DND-41 (cell line): ENCODE results near the gene C1QTNF6.

Experiments used
- ATAC-seq: fragments of 200-7000 bp; cut with Tn5 transposase; 3 replicates; pipeline ENCODE4 v1.9.1; 2021; ENCODE audit warnings: low read depth; ENCODE audit not compliant: insufficient read depth
- DNase-seq: peaks from one replicate; pipeline ENCODE4 v3.0.0-alpha.2; 2020
- H2AFZ ChIP-seq: 2 replicates; pipeline ENCODE4 v1.6.0; 2012; ENCODE audit warnings: low read depth, low read length
- H3K27ac ChIP-seq: 2 replicates; pipeline ENCODE4 v1.5.1; 2012; ENCODE audit warnings: low read length, inconsistent platforms
- H3K27me3 ChIP-seq: fragments of 200-600 bp; sonication (generic); 2 replicates; pipeline ENCODE4 v1.6.0; 2012; ENCODE audit warnings: low read length, mild to moderate bottlenecking, inconsistent platforms; ENCODE audit not compliant: insufficient read depth, poor library complexity
- H3K36me3 ChIP-seq: 2 replicates; pipeline ENCODE4 v1.5.1; 2012; ENCODE audit warnings: low read length, inconsistent platforms; ENCODE audit not compliant: insufficient read depth
- H3K4me1 ChIP-seq: 2 replicates; pipeline ENCODE4 v1.5.1; 2012; ENCODE audit warnings: mild to moderate bottlenecking, low read length; ENCODE audit not compliant: insufficient read depth
- H3K4me2 ChIP-seq: 2 replicates; pipeline ENCODE4 v1.6.0; 2012; ENCODE audit warnings: mild to moderate bottlenecking, moderate library complexity, low read length, inconsistent platforms; ENCODE audit not compliant: insufficient read depth
- H3K4me3 ChIP-seq, 2 experiments: fragments of 200-600 bp in 1 of 2; shearing (Covaris generic) in 1 of 2; 2 replicates each; pipeline ENCODE4 v1.5.1; 2012 to 2016; ENCODE audit warnings: inconsistent platforms in 2 of 2, low read length in 2 of 2, mild to moderate bottlenecking in 2 of 2, low read depth in 1 of 2, moderate library complexity in 1 of 2
- H3K79me2 ChIP-seq: 2 replicates; pipeline ENCODE4 v1.6.0; 2012; ENCODE audit warnings: low read length, inconsistent platforms; ENCODE audit not compliant: insufficient read depth
- H3K9ac ChIP-seq: 2 replicates; pipeline ENCODE4 v1.6.0; 2012; ENCODE audit warnings: low read depth, mild to moderate bottlenecking, inconsistent platforms, low read length, moderate library complexity
- H3K9me3 ChIP-seq: 2 replicates; pipeline ENCODE4 v1.5.1; 2012; ENCODE audit warnings: low read length, moderate library complexity, mild to moderate bottlenecking, inconsistent platforms; ENCODE audit not compliant: insufficient read depth, severe bottlenecking
- H4K20me1 ChIP-seq: 2 replicates; pipeline ENCODE4 v1.6.0; 2012; ENCODE audit warnings: low read length; ENCODE audit not compliant: insufficient read depth
- CTCF ChIP-seq: IDR thresholded peaks from 2 replicates; pipeline ENCODE4 v1.5.1; 2012; ENCODE audit warnings: borderline replicate concordance, low read length, moderate library complexity, mild to moderate bottlenecking; ENCODE audit not compliant: poor library complexity, severe bottlenecking; ENCODE audit errors: extremely low read depth
- EZH2 ChIP-seq: IDR thresholded peaks from 3 replicates; pipeline ENCODE4 v1.6.1; 2012; ENCODE audit warnings: borderline replicate concordance, low read depth, mild to moderate bottlenecking, moderate library complexity, low read length, inconsistent platforms; ENCODE audit not compliant: severe bottlenecking

The C1QTNF6 gene

DNA sequence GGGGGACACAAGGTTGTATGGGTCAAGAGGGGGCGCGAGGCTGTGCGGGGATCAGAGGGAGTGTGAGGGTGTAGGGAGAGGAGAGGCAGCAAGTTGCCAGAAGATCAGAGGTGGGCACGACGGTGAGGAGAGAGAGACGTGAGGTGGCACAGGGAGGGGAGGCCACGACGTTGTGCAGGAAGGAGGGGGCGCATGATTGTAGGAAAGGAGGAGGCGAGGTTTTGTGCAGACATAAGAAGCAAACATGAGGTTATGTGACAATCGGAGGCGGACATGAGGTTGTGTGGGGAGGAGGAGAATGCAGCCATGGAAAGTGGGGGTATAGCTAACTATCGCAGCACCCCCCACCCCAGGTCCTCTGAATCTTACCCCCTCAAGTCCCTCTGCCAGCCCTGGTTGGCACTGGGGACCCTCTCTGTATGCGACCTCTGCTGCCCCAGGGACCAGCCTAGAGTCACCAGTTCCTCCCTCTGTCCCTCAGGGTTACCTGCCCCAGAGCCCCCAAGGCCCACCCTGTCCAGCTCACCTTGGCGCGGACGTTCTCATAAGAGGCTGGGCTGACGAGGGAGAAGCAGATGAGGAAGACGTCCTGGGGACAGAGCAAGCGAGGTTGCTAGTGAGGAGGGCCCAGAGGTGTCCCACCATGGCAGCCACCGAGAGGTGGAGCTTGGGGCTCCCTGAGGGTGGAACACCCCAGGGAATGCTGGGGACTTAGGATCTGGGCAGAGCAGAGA is 43.5 kb upstream of the C1QTNF6 start:
- H3K4me3 ChIP-seq: no peak overlapping the region
- no peaks in the 10 kb centered on the region for H3K27me3 ChIP-seq
- H3K9me3 ChIP-seq: no peaks in the 10 kb centered on the region
- H3K36me3 ChIP-seq: peaks cover 89% of the 10 kb centered on the region
- peaks cover 52% of the 10 kb centered on the region for H4K20me1 ChIP-seq
- no peak overlapping the region for H3K9ac ChIP-seq
- no peak overlapping the region for H2AFZ ChIP-seq
- peak overlapping the region; percentile 81 for H3K27ac ChIP-seq
- ATAC-seq: no peak
- peaks cover 61% of the 10 kb centered on the region for H3K79me2 ChIP-seq
- H3K4me1 ChIP-seq: peaks cover 52% of the 10 kb centered on the region
- no peak overlapping the region for H3K4me2 ChIP-seq
- no peak for DNase-seq
- no peak for TF ChIP-seq EZH2
- no peak for TF ChIP-seq CTCF

DNA sequence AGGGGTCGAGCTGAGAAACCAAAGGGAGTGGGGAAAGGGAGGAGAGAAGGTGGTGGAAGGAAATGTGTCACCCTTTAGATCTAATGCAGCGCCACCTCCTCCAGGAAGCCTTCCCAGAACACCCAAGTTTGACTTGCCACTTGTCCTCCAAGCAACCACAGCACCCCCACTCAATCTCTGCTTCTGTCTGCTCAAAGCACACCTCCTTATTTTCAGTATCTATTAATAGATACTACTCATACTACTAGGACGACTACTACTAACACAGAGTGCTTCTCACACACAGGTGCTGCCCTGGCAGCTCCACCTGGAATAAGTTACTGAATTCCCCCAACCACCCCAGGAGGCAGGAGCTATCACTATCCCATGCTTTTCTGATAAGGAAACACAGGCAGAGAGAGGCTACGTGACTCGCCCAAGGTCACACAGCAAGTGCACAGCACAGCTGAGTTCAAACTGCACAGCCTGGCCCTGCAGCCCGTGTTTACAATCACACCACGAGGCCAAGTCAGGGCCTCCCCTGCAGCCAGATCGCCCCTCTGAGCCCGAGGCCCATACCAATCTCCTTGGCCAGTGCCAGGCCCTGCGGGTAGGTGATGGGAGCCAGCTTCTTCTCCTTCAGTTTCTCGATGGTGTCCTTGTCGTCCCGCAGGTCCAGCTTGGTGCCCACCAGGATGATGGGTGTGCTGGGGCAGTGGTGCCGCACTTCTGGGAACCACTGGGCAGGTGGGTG is 42.8 kb upstream of the C1QTNF6 start:
- peaks cover 89% of the 10 kb centered on the region for H3K36me3 ChIP-seq
- peak overlapping the region; percentile 29; the same call in 1 of the 2 replicates for H3K9ac ChIP-seq
- peaks cover 52% of the 10 kb centered on the region for H3K4me1 ChIP-seq
- H3K4me2 ChIP-seq: peak overlapping the region; percentile 37; the same call in 1 of the 2 replicates
- no peaks in the 10 kb centered on the region for H3K9me3 ChIP-seq
- ATAC-seq: peak; percentile 5; the same call in 2 of the 3 replicates
- peaks cover 54% of the 10 kb centered on the region for H3K79me2 ChIP-seq
- H4K20me1 ChIP-seq: peaks cover 47% of the 10 kb centered on the region
- no peak overlapping the region for H3K4me3 ChIP-seq
- no peaks in the 10 kb centered on the region for H3K27me3 ChIP-seq
- peak overlapping the region; percentile 81 for H3K27ac ChIP-seq
- no peak overlapping the region for H2AFZ ChIP-seq
- DNase-seq: peak; percentile 58
- TF ChIP-seq EZH2 (no peak), CTCF (no peak)

DNA sequence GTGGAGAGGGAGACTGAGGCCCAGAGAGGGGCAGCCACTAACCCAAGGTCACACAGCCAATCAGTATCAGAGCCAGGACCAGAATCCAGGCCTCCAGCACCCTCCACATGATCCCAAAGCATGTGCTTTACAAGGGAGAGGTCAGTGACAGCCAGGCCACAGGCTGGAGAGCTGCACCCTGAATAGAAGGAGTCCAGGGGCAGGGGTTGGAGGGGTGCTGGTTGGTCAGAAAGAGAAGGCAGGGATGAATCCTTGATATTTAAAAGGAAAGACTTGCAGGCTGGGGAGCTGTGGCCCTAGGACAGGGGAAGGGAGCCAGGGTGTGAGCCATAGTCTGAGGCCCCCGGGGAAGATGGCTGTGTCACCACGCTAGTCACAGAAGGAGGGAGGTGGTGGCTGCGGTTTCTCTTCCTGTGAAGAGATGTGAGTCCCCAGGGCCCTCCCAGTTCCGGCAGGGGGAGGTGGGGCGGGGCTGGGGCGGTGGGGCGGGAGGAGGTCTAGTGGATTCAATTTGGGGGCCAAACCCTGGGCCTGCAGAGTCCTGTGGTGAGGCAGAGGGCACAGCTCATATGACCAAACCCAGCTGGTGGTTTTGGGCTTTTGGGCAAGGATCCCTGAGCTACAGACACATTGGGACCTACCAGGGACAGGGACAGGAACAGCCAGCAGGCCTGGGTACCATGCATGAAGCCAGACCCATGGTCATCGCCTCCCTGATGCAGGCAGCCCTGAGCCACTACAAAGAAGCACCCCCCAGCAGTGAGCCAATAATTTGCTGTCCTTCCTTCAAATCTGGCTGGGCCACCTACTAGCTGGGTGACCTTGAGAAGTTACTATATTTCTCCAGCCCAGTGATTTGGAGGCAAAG is 42.0 kb upstream of the C1QTNF6 start:
- ATAC-seq (peak; percentile 96), DNase-seq (peak; percentile 94)
- Histone ChIP-seq H3K4me3 (peak overlapping the region in 1 of 2 experiments; percentile 49; a peak in 2 of 4 replicates), H3K27ac (peak overlapping the region; percentile 100), H3K27me3 (no peaks in the 10 kb centered on the region), H2AFZ (peak overlapping the region; percentile 6; the same call in 1 of the 2 replicates), H3K9me3 (no peaks in the 10 kb centered on the region), H3K4me1 (peaks cover 46% of the 10 kb centered on the region), H3K4me2 (peak overlapping the region; percentile 62), H3K9ac (peak overlapping the region; percentile 71), H3K79me2 (peaks cover 46% of the 10 kb centered on the region), H3K36me3 (peaks cover 89% of the 10 kb centered on the region), H4K20me1 (peaks cover 40% of the 10 kb centered on the region)
- TF ChIP-seq CTCF (no peak), EZH2 (no peak)
